PC-3 (cell line): ENCODE measurements around the gene SMIM27.

Experiments
- CTCF ChIP-seq: fragments of 300-600 bp; sonication (generic); conservative IDR thresholded peaks from 2 replicates; pipeline ENCODE4 v1.5.1; 2017; ENCODE audit warnings: antibody characterized with exemption, low read depth, mild to moderate bottlenecking, low read length
- EZH2 ChIP-seq: fragments of 300-600 bp; sonication (generic); IDR thresholded peaks from one replicate; pipeline ENCODE4 v1.6.1; 2017; ENCODE audit warnings: antibody characterized with exemption, mild to moderate bottlenecking, low read length; ENCODE audit not compliant: unreplicated experiment
- EZH2phosphoT487 ChIP-seq: fragments of 300-600 bp; sonication (generic); IDR thresholded peaks from 2 replicates; pipeline ENCODE4 v1.6.1; 2018; ENCODE audit warnings: mild to moderate bottlenecking, antibody characterized with exemption, low read length, borderline replicate concordance

GRCh38 chr9:32554591-32554990 lies 2.5 kb downstream of the SMIM27 start:
- TF ChIP-seq CTCF (no peak), EZH2 (no peak), EZH2phosphoT487 (no peak)
